ENCODE data around the gene SDF2.
A peak's percentile ranks its signal among the peaks of the same experiment; 100 is the strongest.
"Not testable (repeated sequence)": the region's sequence is repeated elsewhere in the genome, so short reads cannot be mapped to it uniquely, and the experiment has no call there.

SDF2 gene

GRCh38 chr17:28675980-28676379 is 14.3 kb upstream of the SDF2 start:
- no peak overlapping the region for H3K27ac ChIP-seq
- TF ChIP-seq ZFX (IDR thresholded peaks at IDR 0.05; ENCODE audit: borderline replicate concordance) (no peak), CTCF (IDR thresholded peaks at IDR 0.05) (peak; percentile 63)

- TF ChIP-seq CTCF (IDR thresholded peaks at IDR 0.05), result no peak
- no peak for TF ChIP-seq ZFX (IDR thresholded peaks at IDR 0.05; ENCODE audit: borderline replicate concordance)
Measured at GRCh38 chr17:28675490-28675889, 13.8 kb upstream of the SDF2 start.

GRCh38 chr17:28669918-28670317 is 8.2 kb upstream of the SDF2 start:
- TF ChIP-seq ZFX (IDR thresholded peaks at IDR 0.05; ENCODE audit: borderline replicate concordance) (no peak), CTCF (IDR thresholded peaks at IDR 0.05) (no peak)
- H3K27ac ChIP-seq, result no peak overlapping the region

More at GRCh38 chr17:28675490-28675889, 13.8 kb upstream of the SDF2 start:
- no peak overlapping the region for H3K27ac ChIP-seq

- H3K27ac ChIP-seq, result no peak overlapping the region
- TF ChIP-seq CTCF (IDR thresholded peaks at IDR 0.05) (no peak), ZFX (IDR thresholded peaks at IDR 0.05; ENCODE audit: borderline replicate concordance) (no peak)
Measured at GRCh38 chr17:28667870-28668269, 6.2 kb upstream of the SDF2 start.

GRCh38 chr17:28665994-28666393 is 4.3 kb upstream of the SDF2 start:
- no peak overlapping the region for H3K27ac ChIP-seq
- TF ChIP-seq CTCF (IDR thresholded peaks at IDR 0.05) (no peak), ZFX (IDR thresholded peaks at IDR 0.05; ENCODE audit: borderline replicate concordance) (no peak)

GRCh38 chr17:28663723-28664122 is 2.0 kb upstream of the SDF2 start:
- H3K27ac ChIP-seq, result no peak overlapping the region
- TF ChIP-seq CTCF (IDR thresholded peaks at IDR 0.05), result no peak
- no peak for TF ChIP-seq ZFX (IDR thresholded peaks at IDR 0.05; ENCODE audit: borderline replicate concordance)

- peak overlapping the region; percentile 91 for H3K27ac ChIP-seq
- TF ChIP-seq CTCF (IDR thresholded peaks at IDR 0.05), result no peak
Measured at GRCh38 chr17:28662527-28662829, 772 bp upstream of the SDF2 start.

GRCh38 chr17:28659497-28659881 is 2.2 kb downstream of the SDF2 start:
- H3K27ac ChIP-seq, result not testable (repeated sequence)

GRCh38 chr17:28658766-28659496 is 2.8 kb downstream of the SDF2 start:
- not testable (repeated sequence) for H3K27ac ChIP-seq

GRCh38 chr17:28658342-28658741 is 3.4 kb downstream of the SDF2 start:
- H3K27ac ChIP-seq, result not testable (repeated sequence)

Measured in 22Rv1 (cell line).